ENCODE measurements around the gene TEX11.
"Not testable (repeated sequence)": the region's sequence is repeated elsewhere in the genome, so short reads cannot be mapped to it uniquely, and the experiment has no call there.

The TEX11 gene

DNA sequence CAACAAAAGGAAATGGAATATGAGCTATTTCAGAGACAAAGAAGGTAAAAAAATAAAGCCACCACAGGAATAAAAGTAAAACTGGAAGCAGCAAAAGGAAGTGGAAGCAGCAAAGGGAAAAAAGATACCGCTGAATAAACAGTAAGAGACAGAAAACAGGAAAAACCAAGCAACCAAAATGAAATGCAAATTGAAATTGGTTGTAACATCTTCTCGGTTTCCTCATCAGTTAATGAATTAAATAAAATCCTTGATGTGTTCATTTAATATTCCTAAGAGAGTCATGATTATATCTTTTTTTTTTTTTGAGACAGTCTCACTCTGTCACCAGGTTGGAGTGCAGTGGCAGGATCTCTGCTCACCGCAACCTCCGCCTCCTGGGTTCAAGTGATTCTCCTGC is 331.1 kb downstream of the TEX11 start:
- no peak for TF ChIP-seq EZH2phosphoT487 (IDR thresholded peaks at IDR 0.05; ENCODE audit: borderline replicate concordance, low read length)
- TF ChIP-seq, protein P1, sequence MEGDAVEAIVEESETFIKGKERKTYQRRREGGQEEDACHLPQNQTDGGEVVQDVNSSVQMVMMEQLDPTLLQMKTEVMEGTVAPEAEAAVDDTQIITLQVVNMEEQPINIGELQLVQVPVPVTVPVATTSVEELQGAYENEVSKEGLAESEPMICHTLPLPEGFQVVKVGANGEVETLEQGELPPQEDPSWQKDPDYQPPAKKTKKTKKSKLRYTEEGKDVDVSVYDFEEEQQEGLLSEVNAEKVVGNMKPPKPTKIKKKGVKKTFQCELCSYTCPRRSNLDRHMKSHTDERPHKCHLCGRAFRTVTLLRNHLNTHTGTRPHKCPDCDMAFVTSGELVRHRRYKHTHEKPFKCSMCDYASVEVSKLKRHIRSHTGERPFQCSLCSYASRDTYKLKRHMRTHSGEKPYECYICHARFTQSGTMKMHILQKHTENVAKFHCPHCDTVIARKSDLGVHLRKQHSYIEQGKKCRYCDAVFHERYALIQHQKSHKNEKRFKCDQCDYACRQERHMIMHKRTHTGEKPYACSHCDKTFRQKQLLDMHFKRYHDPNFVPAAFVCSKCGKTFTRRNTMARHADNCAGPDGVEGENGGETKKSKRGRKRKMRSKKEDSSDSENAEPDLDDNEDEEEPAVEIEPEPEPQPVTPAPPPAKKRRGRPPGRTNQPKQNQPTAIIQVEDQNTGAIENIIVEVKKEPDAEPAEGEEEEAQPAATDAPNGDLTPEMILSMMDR (IDR thresholded peaks at IDR 0.05; ENCODE audit: low read depth, low read length, poor library complexity, severe bottlenecking) = no peak
- H4K20me1 ChIP-seq (ENCODE audit: control insufficient read depth, insufficient read depth, low read depth, low read length) = no peaks in the 10 kb centered on the region
- H3K79me2 ChIP-seq (ENCODE audit: control insufficient read depth, low read length) = no peaks in the 10 kb centered on the region
- H3K4me3 ChIP-seq (ENCODE audit: low read length) = no peak overlapping the region
- no peaks in the 10 kb centered on the region for H3K36me3 ChIP-seq (ENCODE audit: control insufficient read depth, low read length)
- no peak overlapping the region for H3K27ac ChIP-seq (ENCODE audit: low read depth, low read length)
- H3K9me3 ChIP-seq (ENCODE audit: control insufficient read depth, insufficient read depth, low read length) = no peaks in the 10 kb centered on the region
- no peaks in the 10 kb centered on the region for H3K9me2 ChIP-seq (replicated peaks; ENCODE audit: control insufficient read depth, low read length)
- H3K4me2 ChIP-seq (ENCODE audit: low read length) = no peak overlapping the region
- no peaks in the 10 kb centered on the region for H3K27me3 ChIP-seq (ENCODE audit: control insufficient read depth, low read length)
- no peaks in the 10 kb centered on the region for H3K4me1 ChIP-seq (ENCODE audit: control insufficient read depth, low read length)
- no peaks in the 10 kb centered on the region for H3F3A ChIP-seq (ENCODE audit: control insufficient read depth, insufficient read depth)

DNA sequence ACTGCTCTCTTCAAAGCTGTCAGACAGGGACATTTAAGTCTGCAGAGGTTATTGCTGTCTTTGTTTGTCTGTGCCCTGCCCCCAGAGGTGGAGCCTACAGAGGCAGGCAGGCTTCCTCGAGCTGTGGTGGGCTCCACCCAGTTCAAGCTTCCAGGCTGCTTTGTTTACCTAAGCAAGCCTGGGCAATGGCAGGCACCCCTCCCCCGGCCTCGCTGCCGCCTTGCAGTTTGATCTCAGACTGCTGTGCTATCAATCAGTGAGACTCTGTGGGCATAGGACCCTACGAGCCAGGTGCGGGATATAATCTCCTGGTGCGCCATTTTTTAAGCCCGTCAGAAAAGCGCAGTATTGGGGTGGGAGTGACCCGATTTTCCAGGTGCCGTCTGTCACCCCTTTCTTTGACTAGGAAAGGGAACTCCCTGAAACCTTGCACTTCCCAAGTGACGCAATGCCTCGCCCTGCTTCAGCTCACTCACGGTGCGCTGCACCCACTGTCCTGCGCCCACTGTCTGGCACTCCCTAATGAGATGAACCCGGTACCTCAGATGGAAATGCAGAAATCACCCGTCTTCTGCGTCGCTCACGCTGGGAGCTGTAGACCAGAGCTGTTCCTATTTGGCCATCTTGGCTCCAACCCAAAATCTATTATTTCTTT is 338.5 kb downstream of the TEX11 start:
- H3F3A ChIP-seq (ENCODE audit: control insufficient read depth, insufficient read depth); H3K27ac ChIP-seq (ENCODE audit: low read depth, low read length): not testable (repeated sequence)

DNA sequence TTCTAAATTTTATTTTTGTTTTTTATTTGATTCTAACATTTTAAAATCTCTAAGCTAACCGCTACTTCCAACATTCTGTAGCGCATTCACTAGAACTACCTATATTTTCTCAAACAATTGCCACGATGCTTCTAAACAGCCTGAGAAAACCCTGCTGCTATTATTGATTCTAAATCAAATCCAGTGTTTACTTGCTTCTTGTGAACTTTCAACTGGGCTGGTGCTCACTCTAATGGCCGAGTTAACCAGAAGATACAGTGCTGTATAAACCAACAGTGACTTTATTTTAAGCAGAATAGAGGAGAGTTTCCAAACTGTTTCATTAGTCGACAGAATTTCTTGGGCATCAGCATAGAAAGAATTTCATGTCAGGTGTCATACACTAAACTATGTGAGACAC is 353.6 kb downstream of the TEX11 start:
- no peaks in the 10 kb centered on the region for H3K79me2 ChIP-seq (ENCODE audit: control insufficient read depth, low read length)
- H3K4me3 ChIP-seq (ENCODE audit: low read length) = no peak overlapping the region
- no peak overlapping the region for H3K27ac ChIP-seq (ENCODE audit: low read depth, low read length)
- TF ChIP-seq EZH2phosphoT487 (IDR thresholded peaks at IDR 0.05; ENCODE audit: borderline replicate concordance, low read length) = no peak
- TF ChIP-seq, protein P1 (IDR thresholded peaks at IDR 0.05; ENCODE audit: low read depth, low read length, poor library complexity, severe bottlenecking) = no peak
- no peak overlapping the region for H3K4me2 ChIP-seq (ENCODE audit: low read length)
- H3K9me3 ChIP-seq (ENCODE audit: control insufficient read depth, insufficient read depth, low read length) = no peaks in the 10 kb centered on the region
- no peaks in the 10 kb centered on the region for H3K9me2 ChIP-seq (replicated peaks; ENCODE audit: control insufficient read depth, low read length)
- H3F3A ChIP-seq (ENCODE audit: control insufficient read depth, insufficient read depth) = no peaks in the 10 kb centered on the region
- H3K27me3 ChIP-seq (ENCODE audit: control insufficient read depth, low read length) = no peaks in the 10 kb centered on the region
- no peaks in the 10 kb centered on the region for H3K36me3 ChIP-seq (ENCODE audit: control insufficient read depth, low read length)
- no peaks in the 10 kb centered on the region for H4K20me1 ChIP-seq (ENCODE audit: control insufficient read depth, insufficient read depth, low read depth, low read length)
- peaks cover 4% of the 10 kb centered on the region for H3K4me1 ChIP-seq (ENCODE audit: control insufficient read depth, low read length)

More for the DNA sequence above, 338.5 kb downstream of the TEX11 start:
- H3K4me2 ChIP-seq (ENCODE audit: low read length); H3K9me3 ChIP-seq (ENCODE audit: control insufficient read depth, insufficient read depth, low read length); H3K36me3 ChIP-seq (ENCODE audit: control insufficient read depth, low read length); H3K4me3 ChIP-seq (ENCODE audit: low read length); H4K20me1 ChIP-seq (ENCODE audit: control insufficient read depth, insufficient read depth, low read depth, low read length); H3K4me1 ChIP-seq (ENCODE audit: control insufficient read depth, low read length); H3K9me2 ChIP-seq (replicated peaks; ENCODE audit: control insufficient read depth, low read length); H3K79me2 ChIP-seq (ENCODE audit: control insufficient read depth, low read length); H3K27me3 ChIP-seq (ENCODE audit: control insufficient read depth, low read length): not testable (repeated sequence)

DNA sequence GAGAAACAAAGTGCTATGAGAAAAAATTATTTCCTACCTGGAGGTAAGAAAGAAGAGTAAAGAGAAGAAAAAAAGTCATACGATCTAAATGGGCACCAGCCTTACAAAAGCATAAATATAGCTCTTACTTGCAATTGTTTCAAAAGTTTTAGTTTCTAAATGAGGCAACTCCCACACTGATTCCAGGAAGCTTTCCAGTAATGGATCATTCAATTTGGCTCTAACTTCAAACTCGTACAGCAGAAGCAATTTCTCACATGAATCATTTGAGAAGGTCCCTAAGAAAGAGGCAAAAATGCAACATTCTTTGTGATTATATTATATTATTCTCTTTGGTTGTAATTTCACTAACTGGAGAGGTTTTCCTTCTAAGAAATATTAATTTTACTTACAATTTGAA is 354.0 kb downstream of the TEX11 start:
- H3K4me3 ChIP-seq (ENCODE audit: low read length) = no peak overlapping the region
- no peak for TF ChIP-seq EZH2phosphoT487 (IDR thresholded peaks at IDR 0.05; ENCODE audit: borderline replicate concordance, low read length)
- TF ChIP-seq, protein P1 (IDR thresholded peaks at IDR 0.05; ENCODE audit: low read depth, low read length, poor library complexity, severe bottlenecking) = no peak
- H3K79me2 ChIP-seq (ENCODE audit: control insufficient read depth, low read length) = no peaks in the 10 kb centered on the region
- H3K9me2 ChIP-seq (replicated peaks; ENCODE audit: control insufficient read depth, low read length) = no peaks in the 10 kb centered on the region
- H3K27ac ChIP-seq (ENCODE audit: low read depth, low read length) = no peak overlapping the region
- no peaks in the 10 kb centered on the region for H3K9me3 ChIP-seq (ENCODE audit: control insufficient read depth, insufficient read depth, low read length)
- H3K27me3 ChIP-seq (ENCODE audit: control insufficient read depth, low read length) = no peaks in the 10 kb centered on the region
- H3F3A ChIP-seq (ENCODE audit: control insufficient read depth, insufficient read depth) = no peaks in the 10 kb centered on the region
- H4K20me1 ChIP-seq (ENCODE audit: control insufficient read depth, insufficient read depth, low read depth, low read length) = no peaks in the 10 kb centered on the region
- no peaks in the 10 kb centered on the region for H3K36me3 ChIP-seq (ENCODE audit: control insufficient read depth, low read length)
- peaks cover 4% of the 10 kb centered on the region for H3K4me1 ChIP-seq (ENCODE audit: control insufficient read depth, low read length)
- H3K4me2 ChIP-seq (ENCODE audit: low read length) = no peak overlapping the region

Measured in DOHH2 (cell line).